Measurements from ENCODE around the gene UCHL1. TPM values are rescaled to one million over a fixed set of nuclear protein-coding genes. Genes with fewer than 3 reads are reported as not detected.

Gene UCHL1
- total RNA-seq, 1 donor from 2014 or later: 168 TPM

DNA sequence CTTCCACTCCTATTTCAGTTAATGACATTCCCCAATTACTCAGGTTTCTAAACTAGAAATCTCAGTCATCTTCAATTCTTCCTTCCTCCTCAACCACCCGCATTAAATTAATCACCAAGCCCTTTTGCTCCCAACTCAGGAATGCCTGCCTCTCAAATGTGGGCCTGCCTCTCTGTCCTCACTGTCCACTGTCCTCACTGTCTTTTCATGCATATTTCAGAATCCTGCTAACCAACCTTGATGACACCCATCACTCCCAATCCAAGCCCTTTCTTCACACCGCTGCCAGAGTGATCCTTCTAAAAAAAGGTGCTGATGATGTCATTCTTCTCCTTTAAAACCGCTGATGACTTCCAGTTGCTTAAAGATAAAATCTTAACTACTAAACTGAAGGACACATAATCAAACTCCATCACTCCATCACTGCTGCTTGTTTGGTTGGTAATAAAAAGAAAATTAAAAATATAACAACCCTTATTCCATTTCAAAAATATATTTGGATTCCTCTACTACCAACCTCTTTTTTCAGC, 37.2 kb upstream of the UCHL1 start:
- TF ChIP-seq CTCF (IDR thresholded peaks at IDR 0.05): no peak
- Mint-ChIP-seq H3K27ac (ENCODE audit: unreplicated experiment) (no peak overlapping the region), H3K4me3 (ENCODE audit: unreplicated experiment) (no peak overlapping the region), H3K9me3 (ENCODE audit: unreplicated experiment) (no peaks in the 10 kb centered on the region), H3K4me1 (ENCODE audit: unreplicated experiment) (peaks cover 17% of the 10 kb centered on the region), H3K27me3 (ENCODE audit: unreplicated experiment) (peaks cover 7% of the 10 kb centered on the region), H3K36me3 (ENCODE audit: unreplicated experiment) (no peaks in the 10 kb centered on the region)
- no peak for DNase-seq (ENCODE audit: extremely low spot score, unreplicated experiment)

GRCh38 chr4:41221850-41222645, 34.7 kb upstream of the UCHL1 start:
- H3K36me3 Mint-ChIP-seq (ENCODE audit: unreplicated experiment): no peaks in the 10 kb centered on the region
- no peak overlapping the region for H3K4me3 Mint-ChIP-seq (ENCODE audit: unreplicated experiment)
- peaks cover 7% of the 10 kb centered on the region for H3K27me3 Mint-ChIP-seq (ENCODE audit: unreplicated experiment)
- peaks cover 2% of the 10 kb centered on the region for H3K4me1 Mint-ChIP-seq (ENCODE audit: unreplicated experiment)
- DNase-seq (ENCODE audit: extremely low spot score, unreplicated experiment): no peak
- no peak for TF ChIP-seq CTCF (IDR thresholded peaks at IDR 0.05)
- no peaks in the 10 kb centered on the region for H3K9me3 Mint-ChIP-seq (ENCODE audit: unreplicated experiment)
- H3K27ac Mint-ChIP-seq (ENCODE audit: unreplicated experiment): no peak overlapping the region

DNA sequence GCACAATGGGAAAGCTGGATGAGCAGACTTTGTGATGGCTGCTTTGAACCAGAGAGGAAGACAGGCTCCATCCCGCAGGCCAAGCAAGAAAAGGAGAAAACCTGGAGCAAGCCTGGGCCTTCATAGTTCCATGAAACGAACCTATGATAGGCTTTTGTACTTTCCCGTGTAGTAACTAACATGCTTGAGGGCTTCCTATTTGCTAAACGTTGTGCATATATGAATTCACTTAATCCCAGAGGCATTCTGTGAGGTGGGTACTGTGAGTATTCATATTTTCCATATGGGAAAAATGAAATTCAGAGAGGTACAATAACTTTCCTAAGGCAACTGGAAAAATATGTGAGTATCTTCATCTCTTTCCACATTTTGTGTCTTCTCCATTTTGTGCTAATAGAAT, 28.8 kb upstream of the UCHL1 start:
- no peak for DNase-seq (ENCODE audit: extremely low spot score, unreplicated experiment)
- Mint-ChIP-seq H3K27me3 (ENCODE audit: unreplicated experiment) (peaks cover 16% of the 10 kb centered on the region), H3K36me3 (ENCODE audit: unreplicated experiment) (no peaks in the 10 kb centered on the region), H3K27ac (ENCODE audit: unreplicated experiment) (no peak overlapping the region), H3K4me3 (ENCODE audit: unreplicated experiment) (no peak overlapping the region), H3K4me1 (ENCODE audit: unreplicated experiment) (no peaks in the 10 kb centered on the region), H3K9me3 (ENCODE audit: unreplicated experiment) (no peaks in the 10 kb centered on the region)
- no peak for TF ChIP-seq CTCF (IDR thresholded peaks at IDR 0.05)

DNA sequence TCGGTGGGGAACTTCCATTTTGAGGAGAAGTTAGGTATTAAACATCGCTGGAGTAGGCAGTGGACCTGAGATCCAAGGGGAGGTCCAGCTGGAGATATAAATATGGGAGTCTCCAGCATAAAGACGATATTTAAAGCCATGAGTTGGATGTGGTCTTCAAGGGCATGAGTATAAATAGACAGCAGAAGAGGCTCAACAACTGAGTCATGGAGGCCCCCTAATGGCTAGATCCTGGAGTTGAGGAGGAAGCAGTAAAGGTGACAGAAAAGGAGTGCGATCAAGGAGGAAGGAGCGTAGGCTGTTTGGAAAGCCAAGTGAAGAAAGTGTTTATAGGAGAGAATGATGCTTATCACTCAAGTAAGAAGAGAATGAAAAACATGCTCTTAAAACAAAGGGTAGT, 24.3 kb upstream of the UCHL1 start:
- H3K36me3 Mint-ChIP-seq (ENCODE audit: unreplicated experiment): no peaks in the 10 kb centered on the region
- H3K27me3 Mint-ChIP-seq (ENCODE audit: unreplicated experiment): peaks cover 14% of the 10 kb centered on the region

More for the DNA sequence above, 24.3 kb upstream of the UCHL1 start:
- no peak overlapping the region for H3K4me3 Mint-ChIP-seq (ENCODE audit: unreplicated experiment)
- no peak overlapping the region for H3K27ac Mint-ChIP-seq (ENCODE audit: unreplicated experiment)
- TF ChIP-seq CTCF (IDR thresholded peaks at IDR 0.05): no peak
- no peak for DNase-seq (ENCODE audit: extremely low spot score, unreplicated experiment)
- no peaks in the 10 kb centered on the region for H3K9me3 Mint-ChIP-seq (ENCODE audit: unreplicated experiment)
- no peaks in the 10 kb centered on the region for H3K4me1 Mint-ChIP-seq (ENCODE audit: unreplicated experiment)

Data from osteocyte (in vitro differentiated cells).